Esophagus (tissue), 2 donors: ENCODE results near the gene TRAPPC12. TPM values are rescaled to one million over a fixed set of nuclear protein-coding genes. Genes with fewer than 3 reads are reported as not detected.
"Not testable (repeated sequence)": the region's sequence is repeated elsewhere in the genome, so short reads cannot be mapped to it uniquely, and the experiment has no call there.

Experiments
- H3K27ac ChIP-seq, 2 donors: one replicate each; pipeline ENCODE4 v1.5.1; 2013; ENCODE audit warnings: low read depth in 2 of 2, mild to moderate bottlenecking in 2 of 2, inconsistent platforms in 1 of 2, low read length in 1 of 2, moderate library complexity in 1 of 2
- H3K27me3 ChIP-seq, 2 donors: one replicate each; pipeline ENCODE4 v1.6.1; 2013; ENCODE audit warnings: low read length in 2 of 2, control low read depth in 1 of 2, mild to moderate bottlenecking in 1 of 2; ENCODE audit not compliant: insufficient read depth in 2 of 2, control insufficient read depth in 1 of 2
- H3K36me3 ChIP-seq, 2 donors: one replicate each; pipeline ENCODE4 v1.6.1; 2013; ENCODE audit warnings: low read length in 1 of 2; ENCODE audit not compliant: control insufficient read depth in 2 of 2, insufficient read depth in 2 of 2
- H3K4me1 ChIP-seq, 2 donors: one replicate each; pipeline ENCODE4 v1.6.1; 2013; ENCODE audit warnings: low read length in 1 of 2; ENCODE audit not compliant: control insufficient read depth in 2 of 2, insufficient read depth in 2 of 2
- H3K4me3 ChIP-seq, 2 donors: one replicate each; pipeline ENCODE4 v1.5.1; 2013; ENCODE audit warnings: low read length in 2 of 2, mild to moderate bottlenecking in 2 of 2, low read depth in 1 of 2, moderate library complexity in 1 of 2
- H3K9me3 ChIP-seq, 2 donors: one replicate each; pipeline ENCODE4 v1.6.1; 2013; ENCODE audit warnings: mild to moderate bottlenecking in 2 of 2, low read depth in 1 of 2, low read length in 1 of 2, moderate library complexity in 1 of 2; ENCODE audit not compliant: control insufficient read depth in 2 of 2, insufficient read depth in 1 of 2
- WGBS, 2 donors: extraction: QIAGEN DNeasy Blood & Tissue Kit; methylation state at CpG; one replicate each; pipeline ENCODE4 v1.1.7; 2013; 5-methylcytosine and 5-hydroxymethylcytosine counted together
- polyA plus RNA-seq, 2 donors: library from polyadenylated mRNA; stranded (reverse); fragments of 200-250 nt; gene quantifications; one replicate each; pipeline ENCODE4 v1.2.3, GENCODE V29; 2013
- donor health status: healthy with polysubstance abuse.
- donor health status: Bipolar disorder and iron deficiency.

The TRAPPC12 gene
- polyA plus RNA-seq, 2 donors, result 43.6 to 64.2 TPM

DNA sequence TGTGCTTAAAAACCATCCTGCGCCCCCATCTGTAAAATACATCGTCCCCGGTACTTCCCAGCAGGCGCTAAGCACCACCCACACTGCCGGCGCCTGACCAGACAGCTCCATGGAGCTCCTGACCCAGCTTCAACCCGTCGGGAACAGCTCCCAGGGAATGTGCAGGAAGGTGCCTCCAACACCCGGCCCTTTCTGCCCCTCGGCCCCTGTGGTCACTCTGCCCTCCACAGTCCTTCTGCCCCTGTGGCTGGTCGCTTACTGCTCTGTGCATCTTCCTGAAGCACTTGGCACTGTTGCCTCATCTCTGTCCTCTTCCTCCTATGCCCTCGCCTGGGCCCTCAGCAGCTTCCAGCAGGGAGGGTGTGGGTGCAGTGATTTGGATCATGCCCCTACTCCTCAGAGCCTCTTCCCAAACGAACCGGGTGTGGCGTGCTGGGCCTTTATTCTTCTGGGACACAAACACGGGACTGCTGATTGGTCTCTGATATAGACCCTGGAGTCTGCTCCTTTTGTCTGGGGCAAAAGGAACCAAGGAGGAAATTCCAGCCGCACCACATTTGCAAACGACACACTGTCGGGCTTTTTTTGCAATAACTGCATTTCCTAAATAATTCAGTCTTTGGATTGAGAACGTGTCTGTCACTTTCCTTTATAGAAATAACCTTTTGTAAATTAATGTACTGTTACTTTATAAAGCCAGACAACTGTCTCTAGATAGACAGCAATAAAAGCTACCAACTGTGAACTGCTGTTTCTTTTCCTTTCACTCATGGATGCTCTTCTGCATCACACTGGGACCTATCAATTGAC, 73.9 kb downstream of the TRAPPC12 start:
- Histone ChIP-seq H3K27ac (no peak overlapping the region), H3K36me3 (peaks cover 7 to 32% of the 10 kb centered on the region in 2 donors), H3K27me3 (no peaks in the 10 kb centered on the region), H3K4me1 (peaks cover 0 to 8% of the 10 kb centered on the region in 2 donors), H3K4me3 (no peak overlapping the region), H3K9me3 (peaks cover 0 to 2% of the 10 kb centered on the region in 2 donors)
- WGBS, 2 donors, result 71 to 76% methylated on average over 20 of the region's 20 CpGs

DNA sequence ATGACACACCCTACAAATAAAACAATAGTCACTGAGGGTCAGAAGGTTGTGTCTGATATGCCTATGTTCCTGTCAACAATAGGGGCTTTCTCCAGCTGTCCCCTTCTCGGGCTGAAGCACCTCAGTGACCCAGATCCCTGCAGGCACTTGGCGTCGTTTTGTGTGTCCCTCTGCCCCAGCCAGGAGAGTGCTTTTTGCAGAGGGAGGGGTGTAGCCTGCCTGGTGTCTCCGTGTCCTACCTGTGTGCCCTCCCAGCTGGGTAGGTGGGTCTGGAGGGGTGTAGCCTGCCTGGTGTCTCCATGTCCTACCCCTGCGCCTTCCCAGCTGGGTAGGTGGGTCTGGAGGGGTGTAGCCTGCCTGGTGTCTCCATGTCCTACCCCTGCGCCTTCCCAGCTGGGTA, 74.5 kb downstream of the TRAPPC12 start:
- not testable (repeated sequence) for H3K27ac ChIP-seq, H3K9me3 ChIP-seq, H3K27me3 ChIP-seq, H3K4me1 ChIP-seq, H3K4me3 ChIP-seq
- 91 to 93% methylated on average over 6 of the region's 6 CpGs for WGBS, 2 donors
- peaks cover 7 to 33% of the 10 kb centered on the region in 2 donors for H3K36me3 ChIP-seq

DNA sequence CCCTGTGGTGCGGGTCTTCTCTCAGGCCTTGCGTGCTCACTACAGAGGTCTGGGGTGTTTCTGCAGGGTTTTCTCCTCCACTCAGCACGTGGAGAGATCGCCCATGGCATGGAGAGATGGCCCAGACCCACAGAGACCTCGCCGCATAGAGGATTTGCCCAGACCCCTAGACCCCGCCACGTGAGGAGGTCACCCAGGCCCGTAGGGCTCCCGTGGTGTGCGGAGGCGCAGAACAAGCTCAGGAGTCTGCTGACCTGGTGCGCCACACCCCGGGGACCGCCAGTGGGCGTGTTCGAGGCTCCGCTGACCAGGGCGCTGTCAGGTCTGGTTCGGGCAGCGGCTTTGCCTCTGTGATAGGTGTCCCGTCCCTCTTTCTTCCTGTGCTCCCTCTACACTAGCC, 75.3 kb downstream of the TRAPPC12 start:
- H3K4me3 ChIP-seq, result no peak overlapping the region
- WGBS, 2 donors, result 97 to 98% methylated on average over 22 of the region's 22 CpGs
- H3K27ac ChIP-seq, result no peak overlapping the region
- peaks cover 7 to 30% of the 10 kb centered on the region in 2 donors for H3K36me3 ChIP-seq
- peaks cover 0 to 8% of the 10 kb centered on the region in 2 donors for H3K4me1 ChIP-seq
- H3K9me3 ChIP-seq, result no peaks in the 10 kb centered on the region
- H3K27me3 ChIP-seq, result no peaks in the 10 kb centered on the region

DNA sequence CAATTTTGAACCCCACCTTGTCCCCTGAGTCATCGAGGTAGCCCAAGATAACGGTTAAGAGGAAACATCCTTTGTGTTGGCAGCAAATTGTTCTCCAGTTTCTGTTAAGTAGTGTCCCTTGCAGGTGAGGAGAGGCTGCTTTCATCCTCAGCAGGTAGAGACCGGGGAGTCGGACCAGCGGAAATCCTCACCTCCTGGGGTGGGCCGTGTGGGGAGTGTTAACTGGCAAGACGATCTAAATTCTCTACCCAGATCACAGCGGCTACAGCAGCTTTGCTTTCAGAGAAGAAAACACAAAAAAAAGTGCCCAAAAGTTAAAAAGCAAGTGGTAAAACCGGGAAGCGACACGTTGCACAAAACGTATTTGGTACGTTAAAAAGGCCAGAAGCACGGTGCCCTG, 76.6 kb downstream of the TRAPPC12 start:
- no peak overlapping the region for H3K27ac ChIP-seq
- peaks cover 7 to 36% of the 10 kb centered on the region in 2 donors for H3K36me3 ChIP-seq
- H3K27me3 ChIP-seq, result no peaks in the 10 kb centered on the region
- H3K4me1 ChIP-seq, result peaks cover 0 to 8% of the 10 kb centered on the region in 2 donors
- no peaks in the 10 kb centered on the region for H3K9me3 ChIP-seq
- WGBS, 2 donors, result 95% methylated on average over 14 of the region's 14 CpGs
- H3K4me3 ChIP-seq, result no peak overlapping the region

DNA sequence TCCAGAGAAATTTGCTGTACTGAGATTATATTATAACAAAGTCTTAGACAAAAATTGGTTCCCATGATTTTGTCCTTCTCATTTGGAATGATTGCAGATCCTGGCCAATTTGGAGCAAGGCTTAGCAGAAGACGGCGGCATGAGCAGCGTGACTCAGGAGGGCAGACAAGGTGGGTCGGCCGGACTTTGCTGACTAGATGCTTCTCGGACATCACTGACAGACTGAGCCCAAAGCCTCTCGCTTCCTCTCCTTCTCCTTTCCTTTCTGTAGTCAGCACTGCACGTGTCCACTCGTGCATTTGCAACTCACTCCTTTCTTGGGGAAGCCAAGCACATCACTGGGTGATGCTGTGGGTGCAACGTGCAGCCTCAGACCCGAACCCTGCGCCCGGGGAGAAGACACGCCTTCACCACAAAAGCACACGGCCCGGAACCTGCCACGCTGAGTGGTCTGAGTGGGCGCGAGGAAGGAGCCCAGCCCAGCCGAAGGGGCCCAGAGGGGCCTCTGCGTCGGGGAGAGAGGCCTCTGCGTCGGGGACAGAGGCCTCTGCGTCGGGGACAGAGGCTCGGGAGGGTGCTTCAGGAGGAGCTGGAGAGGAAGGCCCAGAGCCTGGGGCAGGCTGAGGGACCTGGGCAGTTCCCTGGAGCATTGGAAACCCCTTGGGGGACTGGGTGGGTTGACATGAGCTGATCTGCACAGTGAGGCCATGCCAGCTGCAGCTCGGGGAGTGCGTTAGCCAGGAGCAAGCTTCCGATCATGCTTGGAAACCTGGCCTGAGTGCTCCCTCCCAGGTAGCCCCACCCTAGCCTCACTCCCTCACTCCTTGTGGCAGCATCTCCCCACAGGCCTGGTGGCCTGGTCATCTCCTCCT, 78.3 kb downstream of the TRAPPC12 start:
- no peaks in the 10 kb centered on the region for H3K9me3 ChIP-seq
- H3K4me3 ChIP-seq, result no peak overlapping the region
- peaks cover 5 to 39% of the 10 kb centered on the region in 2 donors for H3K36me3 ChIP-seq
- no peaks in the 10 kb centered on the region for H3K27me3 ChIP-seq
- H3K27ac ChIP-seq, result no peak overlapping the region
- WGBS, 2 donors, result 88 to 93% methylated on average over 30 of the region's 30 CpGs
- peaks cover 0 to 8% of the 10 kb centered on the region in 2 donors for H3K4me1 ChIP-seq

DNA sequence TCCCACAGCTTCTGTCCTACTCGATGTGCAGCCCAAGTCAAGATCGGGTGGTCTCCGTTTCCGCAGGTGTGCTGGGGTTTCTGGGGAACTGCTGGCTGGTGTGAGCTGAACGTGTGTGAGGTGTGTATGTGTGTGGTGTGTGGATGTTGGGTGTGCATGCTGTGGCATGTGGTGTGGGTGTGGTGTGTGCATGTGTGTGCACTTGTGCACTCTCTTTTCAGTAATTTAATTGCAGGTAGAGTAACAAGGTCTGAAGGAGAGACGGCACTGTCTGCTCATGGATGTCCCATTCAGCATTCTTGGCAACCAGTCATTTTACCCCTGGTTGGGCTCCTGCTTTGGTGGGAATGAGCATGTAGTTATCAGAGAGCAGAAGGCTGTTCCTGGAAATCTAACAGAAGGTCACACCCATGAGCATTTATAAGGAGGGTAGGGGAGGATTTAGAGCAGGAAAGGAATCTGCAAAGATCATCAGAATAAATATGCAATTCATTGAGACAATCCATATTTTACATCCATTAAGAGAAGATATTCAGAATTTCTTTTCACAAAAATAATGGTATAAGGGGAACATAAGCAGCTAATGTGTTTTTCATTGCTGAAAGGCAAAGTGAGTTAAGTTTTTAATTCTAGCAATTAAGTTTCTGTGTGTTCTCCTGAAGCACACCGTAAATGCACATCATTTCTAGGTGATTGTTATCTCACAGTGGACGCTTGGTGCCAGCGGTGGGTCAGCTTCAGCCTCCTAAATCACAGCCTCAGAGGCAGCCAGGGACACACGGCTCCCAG, 79.1 kb downstream of the TRAPPC12 start:
- Histone ChIP-seq H3K4me1 (peaks cover 0 to 8% of the 10 kb centered on the region in 2 donors), H3K36me3 (peaks cover 5 to 39% of the 10 kb centered on the region in 2 donors), H3K4me3 (no peak overlapping the region), H3K27ac (no peak overlapping the region), H3K27me3 (no peaks in the 10 kb centered on the region), H3K9me3 (no peaks in the 10 kb centered on the region)
- WGBS, 2 donors, result 80 to 86% methylated on average over 10 of the region's 10 CpGs

DNA sequence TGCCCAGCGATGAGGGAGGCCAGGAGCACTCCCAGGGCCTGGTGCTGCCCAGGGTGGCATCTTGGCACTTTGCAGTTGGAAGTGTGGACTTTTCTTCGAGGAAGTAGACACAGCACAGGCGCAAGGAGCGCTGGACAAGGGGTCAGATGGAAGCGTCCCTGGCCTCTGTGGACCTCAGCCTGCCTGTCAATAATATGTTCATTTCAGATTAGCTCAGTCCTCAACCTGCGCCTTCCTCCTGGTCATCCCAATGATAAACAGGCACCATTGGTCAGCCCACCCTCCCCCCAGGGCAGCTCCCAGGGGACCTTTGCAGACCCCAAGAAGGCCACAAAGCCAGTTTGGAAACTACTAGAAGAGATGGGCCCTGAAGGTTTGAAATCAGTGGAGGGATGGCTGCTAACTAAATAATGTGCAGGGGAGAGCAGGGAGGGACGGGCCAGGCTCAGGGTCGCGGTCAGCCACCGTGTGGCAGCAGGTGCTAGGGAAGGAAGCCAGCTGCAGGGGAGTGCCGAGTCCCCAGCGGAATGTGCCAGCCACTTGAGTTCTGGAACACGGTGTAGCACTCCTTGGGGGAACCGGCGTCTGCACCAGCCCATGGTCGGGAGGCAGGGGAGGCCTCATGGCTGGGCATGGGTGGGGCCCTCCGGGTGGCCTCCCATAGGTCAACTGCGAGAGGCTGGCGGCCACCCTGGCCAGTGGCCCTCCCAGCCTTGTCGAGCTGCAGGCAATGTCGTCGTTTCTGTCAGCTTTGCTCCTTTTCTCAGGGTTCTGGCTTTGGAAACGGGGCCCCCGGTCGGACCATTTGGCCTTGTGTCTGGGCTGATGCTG, 79.9 kb downstream of the TRAPPC12 start:
- 75 to 87% methylated on average over 25 of the region's 25 CpGs for whole genome bisulfite sequencing, 2 donors
- Histone ChIP-seq H3K36me3 (peaks cover 5 to 42% of the 10 kb centered on the region in 2 donors), H3K9me3 (no peaks in the 10 kb centered on the region), H3K27ac (no peak overlapping the region), H3K4me1 (peaks cover 0 to 8% of the 10 kb centered on the region in 2 donors), H3K27me3 (no peaks in the 10 kb centered on the region), H3K4me3 (no peak overlapping the region)

DNA sequence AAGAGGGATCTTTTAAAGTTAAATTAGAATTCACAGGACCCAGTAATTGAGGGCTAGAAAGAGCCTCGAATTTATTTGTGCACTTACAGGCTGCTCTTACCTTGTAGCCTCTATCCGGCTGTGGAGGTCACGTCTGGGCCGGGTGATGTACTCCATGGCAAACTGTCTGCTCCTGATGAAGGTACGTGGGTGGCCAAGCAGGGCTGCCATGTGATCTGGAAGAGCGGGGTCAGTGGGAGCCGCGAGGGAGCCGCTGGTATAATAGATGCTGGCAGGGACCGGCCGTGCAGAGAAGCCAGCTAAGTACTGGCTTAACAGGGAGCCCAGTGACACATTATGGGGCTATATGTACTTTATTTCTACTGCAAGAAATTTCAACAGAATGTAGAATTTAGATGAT, 80.7 kb downstream of the TRAPPC12 start:
- Histone ChIP-seq H3K4me3 (no peak overlapping the region), H3K27me3 (no peaks in the 10 kb centered on the region), H3K27ac (no peak overlapping the region), H3K4me1 (peaks cover 0 to 8% of the 10 kb centered on the region in 2 donors), H3K9me3 (no peaks in the 10 kb centered on the region), H3K36me3 (peaks cover 5 to 45% of the 10 kb centered on the region in 2 donors)
- 87 to 91% methylated on average over 11 of the region's 11 CpGs for WGBS, 2 donors
